GM12872 (cell line): ENCODE data around the gene MFAP2.

Experiments used
- TF ChIP-seq, protein P1 (sequence below): IDR thresholded peaks from 3 replicates; pipeline ENCODE4 v1.5.1; 2011; ENCODE audit warnings: low read depth, mild to moderate bottlenecking, low read length, moderate library complexity; ENCODE audit not compliant: insufficient read depth

Gene MFAP2

DNA sequence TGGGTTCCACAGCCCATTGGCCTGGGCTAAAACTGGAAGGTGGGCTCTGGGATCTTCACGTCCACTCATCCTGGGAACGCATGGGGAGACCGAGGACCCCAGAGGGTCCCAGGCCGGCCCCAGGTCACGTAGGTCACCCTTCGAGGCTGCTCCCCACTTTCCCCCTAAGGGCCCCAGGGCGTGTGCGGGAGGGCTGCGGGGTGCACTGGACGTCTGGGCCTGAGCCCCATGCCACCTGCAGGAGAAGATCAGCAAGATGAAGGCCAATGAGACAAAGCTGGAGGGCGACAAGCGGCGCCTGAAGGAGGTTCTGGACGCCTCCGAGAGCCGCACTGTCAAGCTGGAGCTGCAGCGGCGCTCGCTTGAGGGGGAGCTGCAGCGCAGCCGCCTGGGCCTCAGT, 12.5 kb downstream of the MFAP2 start:
- TF ChIP-seq, protein P1, sequence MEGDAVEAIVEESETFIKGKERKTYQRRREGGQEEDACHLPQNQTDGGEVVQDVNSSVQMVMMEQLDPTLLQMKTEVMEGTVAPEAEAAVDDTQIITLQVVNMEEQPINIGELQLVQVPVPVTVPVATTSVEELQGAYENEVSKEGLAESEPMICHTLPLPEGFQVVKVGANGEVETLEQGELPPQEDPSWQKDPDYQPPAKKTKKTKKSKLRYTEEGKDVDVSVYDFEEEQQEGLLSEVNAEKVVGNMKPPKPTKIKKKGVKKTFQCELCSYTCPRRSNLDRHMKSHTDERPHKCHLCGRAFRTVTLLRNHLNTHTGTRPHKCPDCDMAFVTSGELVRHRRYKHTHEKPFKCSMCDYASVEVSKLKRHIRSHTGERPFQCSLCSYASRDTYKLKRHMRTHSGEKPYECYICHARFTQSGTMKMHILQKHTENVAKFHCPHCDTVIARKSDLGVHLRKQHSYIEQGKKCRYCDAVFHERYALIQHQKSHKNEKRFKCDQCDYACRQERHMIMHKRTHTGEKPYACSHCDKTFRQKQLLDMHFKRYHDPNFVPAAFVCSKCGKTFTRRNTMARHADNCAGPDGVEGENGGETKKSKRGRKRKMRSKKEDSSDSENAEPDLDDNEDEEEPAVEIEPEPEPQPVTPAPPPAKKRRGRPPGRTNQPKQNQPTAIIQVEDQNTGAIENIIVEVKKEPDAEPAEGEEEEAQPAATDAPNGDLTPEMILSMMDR = no peak

DNA sequence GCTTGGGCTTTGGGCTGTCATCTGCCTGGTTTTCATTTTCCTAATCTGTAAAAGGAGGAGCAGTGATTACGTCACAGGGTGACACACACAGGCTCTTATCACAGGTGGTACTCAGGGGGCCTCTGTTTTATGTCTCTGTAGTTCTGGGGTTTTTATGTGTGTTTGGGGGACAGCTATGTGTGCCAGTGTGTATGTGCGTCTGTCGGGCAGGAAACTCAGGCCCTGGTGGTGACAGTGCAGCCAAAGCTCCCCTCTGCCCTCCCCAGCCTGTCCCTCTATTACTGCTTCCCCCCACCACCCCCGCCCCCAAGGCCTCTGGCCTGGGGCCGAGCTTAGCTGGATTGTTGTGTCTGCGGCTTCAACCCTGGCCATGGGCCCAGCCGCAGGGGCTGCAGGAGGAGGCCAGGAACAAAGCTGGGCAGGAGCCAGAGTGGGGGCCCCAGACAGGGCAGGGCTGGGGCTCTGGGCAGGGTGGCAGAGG, 13.3 kb downstream of the MFAP2 start:
- TF ChIP-seq, protein P1 = no peak

DNA sequence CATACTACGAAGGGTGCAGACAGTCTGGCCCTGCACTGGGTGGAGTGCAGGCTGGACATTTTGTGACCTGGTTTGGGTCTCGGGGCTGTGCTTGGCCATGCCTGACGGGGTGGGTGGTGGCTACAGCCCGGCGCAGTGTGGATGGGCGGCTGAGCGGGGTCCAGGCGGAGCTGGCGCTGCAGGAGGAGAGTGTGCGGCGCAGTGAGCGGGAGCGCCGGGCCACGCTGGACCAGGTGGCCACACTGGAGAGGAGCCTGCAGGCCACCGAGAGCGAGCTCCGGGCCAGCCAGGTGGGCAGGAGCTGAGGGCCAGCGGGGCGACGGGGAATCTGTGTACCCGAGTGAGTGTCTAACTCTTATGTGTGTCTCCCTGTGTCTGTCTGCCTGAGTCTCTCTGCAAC, 14.1 kb downstream of the MFAP2 start:
- TF ChIP-seq, protein P1 = no peak

DNA sequence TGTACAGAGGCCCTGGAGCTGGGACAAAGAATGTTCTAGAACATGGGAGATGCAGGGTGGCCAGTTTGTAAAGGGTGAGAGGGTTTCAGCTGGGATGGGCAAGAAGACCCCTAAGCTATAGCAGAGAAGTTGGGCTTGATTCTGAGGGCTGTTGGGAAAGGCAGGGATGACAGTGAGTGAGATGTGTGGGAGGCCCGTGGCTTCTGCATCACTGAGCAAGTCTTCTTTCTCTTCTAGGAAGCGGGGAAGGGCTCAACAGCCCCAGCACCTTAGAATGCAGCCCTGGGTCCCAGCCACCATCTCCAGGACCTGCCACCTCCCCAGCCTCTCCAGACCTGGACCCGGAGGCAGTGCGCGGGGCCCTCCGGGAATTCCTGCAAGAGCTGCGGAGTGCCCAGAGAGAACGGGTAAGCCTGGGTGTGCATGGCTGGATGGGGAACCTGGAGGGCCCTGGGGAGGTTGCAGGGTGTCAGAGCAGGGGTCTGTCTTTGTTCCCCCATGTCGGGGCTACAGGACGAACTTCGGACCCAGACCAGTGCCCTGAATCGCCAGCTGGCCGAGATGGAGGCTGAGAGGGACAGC, 14.8 kb downstream of the MFAP2 start:
- TF ChIP-seq, protein P1 = no peak

DNA sequence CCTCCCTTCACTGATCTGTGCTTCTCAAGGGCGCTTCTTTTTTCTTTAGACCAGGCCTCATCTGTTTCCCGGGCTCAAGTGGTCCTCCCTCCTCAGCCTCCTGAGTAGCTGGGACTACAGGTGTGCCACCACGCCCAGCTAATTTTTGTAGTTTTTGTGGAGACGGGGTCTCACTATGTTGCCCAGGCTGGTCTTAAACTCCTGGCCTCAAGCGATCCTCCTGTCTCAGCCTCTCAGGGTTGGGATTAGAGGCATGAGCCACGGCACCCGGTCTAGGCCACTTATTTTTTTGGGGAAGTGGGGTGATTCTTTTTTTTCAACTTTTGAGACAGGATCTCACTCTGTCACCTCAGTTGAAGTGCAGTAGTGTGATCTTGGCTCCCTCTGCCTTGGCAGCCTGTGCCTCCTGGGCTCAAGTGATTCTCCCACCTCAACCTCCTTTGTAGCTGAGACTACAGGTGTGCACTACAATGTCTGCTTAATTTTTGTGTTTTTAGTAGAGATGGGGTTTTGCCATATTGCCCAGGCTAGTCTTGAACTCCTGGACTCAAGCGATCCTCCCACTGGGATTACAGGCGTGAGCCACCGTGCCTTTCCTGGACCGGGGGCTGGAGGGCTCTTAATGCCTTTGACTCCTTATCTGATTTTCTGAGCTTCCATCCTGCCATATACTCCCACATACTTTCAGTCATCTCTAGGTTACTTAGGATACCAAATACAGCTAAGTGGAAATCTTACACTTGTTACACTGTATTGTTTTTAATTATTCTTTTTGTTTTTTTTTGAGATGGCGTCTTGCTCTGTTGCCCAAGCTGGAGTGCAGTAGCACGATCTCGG, 18.9 kb downstream of the MFAP2 start:
- TF ChIP-seq, protein P1 = no peak

DNA sequence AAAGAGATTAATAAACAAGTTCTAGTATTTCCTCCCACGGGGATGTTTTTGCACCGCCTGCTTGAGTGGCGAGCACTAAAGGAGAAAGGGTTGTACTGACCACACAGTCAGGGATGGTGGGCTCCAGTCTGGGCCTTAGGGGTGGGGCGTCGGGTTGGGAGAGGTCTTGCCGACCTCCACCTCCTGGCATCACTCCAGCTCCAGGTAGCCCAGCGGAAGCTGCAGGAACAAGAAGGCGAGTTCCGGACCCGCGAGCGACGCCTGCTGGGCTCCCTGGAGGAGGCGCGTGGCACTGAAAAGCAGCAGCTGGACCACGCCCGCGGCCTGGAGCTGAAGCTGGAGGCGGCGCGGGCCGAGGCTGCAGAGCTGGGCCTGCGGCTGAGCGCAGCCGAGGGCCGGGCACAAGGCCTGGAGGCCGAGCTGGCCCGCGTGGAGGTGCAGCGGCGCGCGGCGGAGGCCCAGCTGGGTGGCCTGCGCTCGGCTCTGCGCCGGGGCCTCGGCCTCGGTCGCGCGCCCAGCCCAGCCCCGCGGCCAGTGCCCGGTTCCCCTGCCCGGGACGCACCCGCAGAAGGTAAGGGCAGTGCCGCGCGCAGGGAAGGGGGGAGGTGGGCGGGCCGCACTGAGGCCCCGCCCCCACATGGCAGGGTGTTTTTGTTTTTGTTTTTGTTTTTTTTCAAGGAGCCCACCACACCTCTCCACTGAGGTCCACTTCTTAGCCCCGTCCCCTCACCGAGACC, 19.7 kb downstream of the MFAP2 start:
- TF ChIP-seq, protein P1 = peak; percentile 86

DNA sequence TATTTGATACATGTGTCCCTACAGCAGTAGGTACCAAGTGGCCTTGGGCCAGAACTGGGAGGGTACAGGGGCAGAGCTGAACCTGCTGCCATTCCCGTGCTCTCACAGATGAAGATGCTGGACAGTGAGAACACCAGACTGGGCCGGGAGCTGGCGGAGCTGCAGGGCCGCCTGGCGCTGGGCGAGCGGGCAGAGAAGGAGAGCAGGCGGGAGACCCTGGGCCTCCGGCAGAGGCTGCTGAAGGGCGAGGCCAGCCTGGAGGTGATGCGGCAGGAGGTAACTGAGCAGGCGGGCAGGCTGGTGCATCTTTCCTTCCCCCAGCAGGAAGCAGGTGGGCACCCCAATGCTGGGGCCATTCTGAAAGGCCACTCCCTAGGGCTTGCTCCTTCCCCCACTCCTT, 21.9 kb downstream of the MFAP2 start:
- TF ChIP-seq, protein P1 = no peak
